IMR-90 (cell line): ENCODE results near the gene DDX21. TPM values are rescaled to one million over a fixed set of nuclear protein-coding genes. Genes with fewer than 3 reads are reported as not detected.

Experiments used
- ATAC-seq: fragments of 200-7000 bp; cut with Tn5 transposase; 2 replicates; pipeline ENCODE4 v1.9.1; 2020; ENCODE audit warnings: low read depth, mild to moderate bottlenecking, moderate library complexity
- Bru-seq: library from RNA; stranded (reverse); fragments of 400-500 nt; gene quantifications from one replicate; lab custom pipeline; 2021; lab: Mats Ljungman, UMichigan
- BruChase-seq, 2 experiments: library from RNA; stranded (reverse); fragments of 400-500 nt; gene quantifications; one replicate each; lab custom pipeline; 2021; lab: Mats Ljungman, UMichigan
- BruUV-seq: library from RNA; stranded (reverse); fragments of 400-500 nt; replicated peaks from 2 replicates; lab custom pipeline; 2021; lab: Mats Ljungman, UMichigan
- CTCF ChIA-PET: fragments of 300-600 bp; formaldehyde crosslinking; extraction: SDS; loops from one replicate; lab custom pipeline; 2021; ENCODE audit warnings: antibody characterized with exemption; lab: Yijun Ruan, JAX
- POLR2A ChIA-PET: fragments of 300-600 bp; sonication (Branson Sonifier 250); formaldehyde crosslinking; loops from one replicate; lab custom pipeline; 2022; ENCODE audit warnings: antibody characterized with exemption; ENCODE audit not compliant: unreplicated experiment; lab: Charles Lee
- DNase-seq: peaks from one replicate; pipeline ENCODE4 v3.0.0; 2013
- H2AFZ ChIP-seq: replicated peaks from 2 replicates; pipeline ENCODE3; 2013; ENCODE audit warnings: low read length, mild to moderate bottlenecking; ENCODE audit not compliant: poor library complexity
- H2AK5ac ChIP-seq: 2 replicates; pipeline ENCODE4 v1.6.1; 2013; ENCODE audit warnings: low read depth, low read length, inconsistent platforms
- H2AK9ac ChIP-seq: replicated peaks from 2 replicates; pipeline ENCODE3; 2013; ENCODE audit warnings: mild to moderate bottlenecking, low read depth, low read length, moderate library complexity; ENCODE audit not compliant: poor library complexity
- H2BK120ac ChIP-seq: 2 replicates; pipeline ENCODE4 v1.6.1; 2013; ENCODE audit warnings: low read depth, low read length, inconsistent platforms
- H2BK15ac ChIP-seq: 3 replicates; pipeline ENCODE4 v1.6.1; 2013; ENCODE audit warnings: low read depth, low read length, inconsistent platforms
- H2BK20ac ChIP-seq: 2 replicates; pipeline ENCODE4 v1.6.1; 2013; ENCODE audit warnings: low read depth, mild to moderate bottlenecking, inconsistent platforms, low read length, moderate library complexity
- H2BK5ac ChIP-seq: 2 replicates; pipeline ENCODE4 v1.6.1; 2013; ENCODE audit warnings: mild to moderate bottlenecking, low read depth, low read length, inconsistent platforms; ENCODE audit not compliant: poor library complexity, severe bottlenecking
- H3K14ac ChIP-seq: replicated peaks from 2 replicates; pipeline ENCODE4 v1.6.1; 2013; ENCODE audit warnings: low read depth, low read length, inconsistent platforms
- H3K18ac ChIP-seq: 2 replicates; pipeline ENCODE4 v1.6.1; 2013; ENCODE audit warnings: low read depth, low read length, control low read depth
- H3K23ac ChIP-seq: 2 replicates; pipeline ENCODE4 v1.6.1; 2013; ENCODE audit warnings: low read depth, low read length, inconsistent platforms
- H3K27ac ChIP-seq: 2 replicates; pipeline ENCODE4 v1.5.1; 2013; ENCODE audit warnings: mild to moderate bottlenecking, control low read depth, low read length; ENCODE audit not compliant: insufficient read depth
- H3K27me3 ChIP-seq: 2 replicates; pipeline ENCODE4 v1.6.1; 2013; ENCODE audit warnings: low read length; ENCODE audit not compliant: control insufficient read depth, insufficient read depth
- H3K36me3 ChIP-seq: 2 replicates; pipeline ENCODE4 v1.6.1; 2013; ENCODE audit warnings: low read length, mixed read lengths; ENCODE audit not compliant: control insufficient read depth, insufficient read depth
- H3K4ac ChIP-seq: 2 replicates; pipeline ENCODE4 v1.6.1; 2013; ENCODE audit warnings: low read depth, low read length, inconsistent platforms
- H3K4me1 ChIP-seq: 2 replicates; pipeline ENCODE4 v1.6.1; 2013; ENCODE audit warnings: low read length, mixed read lengths; ENCODE audit not compliant: control insufficient read depth, insufficient read depth
- H3K4me2 ChIP-seq: 2 replicates; pipeline ENCODE4 v1.6.1; 2013; ENCODE audit warnings: low read depth, mild to moderate bottlenecking, control low read depth, low read length, moderate library complexity
- H3K4me3 ChIP-seq: 2 replicates; pipeline ENCODE4 v1.5.1; 2013; ENCODE audit warnings: low read depth, mild to moderate bottlenecking, control low read depth, low read length, moderate library complexity; ENCODE audit not compliant: insufficient read depth
- H3K56ac ChIP-seq: 2 replicates; pipeline ENCODE4 v1.6.1; 2013; ENCODE audit warnings: low read length, inconsistent platforms; ENCODE audit not compliant: insufficient read depth; ENCODE audit errors: extremely low read depth
- H3K79me1 ChIP-seq, 2 experiments: 2 replicates each; pipeline ENCODE4 v1.6.1; 2013; ENCODE audit warnings: low read length in 2 of 2, inconsistent platforms in 1 of 2, low read depth in 1 of 2
- H3K9ac ChIP-seq: 2 replicates; pipeline ENCODE4 v1.6.1; 2013; ENCODE audit warnings: low read depth, low read length, control low read depth
- H3K9me1 ChIP-seq: 2 replicates; pipeline ENCODE4 v1.6.1; 2013; ENCODE audit warnings: low read length, inconsistent platforms; ENCODE audit not compliant: insufficient read depth
- H3K9me3 ChIP-seq: 2 replicates; pipeline ENCODE4 v1.6.1; 2013; ENCODE audit warnings: low read length; ENCODE audit not compliant: control insufficient read depth, insufficient read depth
- H4K20me1 ChIP-seq: 2 replicates; pipeline ENCODE4 v1.6.1; 2013; ENCODE audit warnings: low read length, inconsistent platforms; ENCODE audit not compliant: insufficient read depth
- H4K5ac ChIP-seq: 2 replicates; pipeline ENCODE4 v1.6.1; 2013; ENCODE audit warnings: mild to moderate bottlenecking, low read depth, low read length, control low read depth
- H4K8ac ChIP-seq, 2 experiments: 2 replicates each; pipeline ENCODE4 v1.6.1; 2013; ENCODE audit warnings: low read depth in 2 of 2, low read length in 2 of 2, control low read depth in 1 of 2, inconsistent platforms in 1 of 2
- H4K91ac ChIP-seq: 2 replicates; pipeline ENCODE4 v1.6.1; 2013; ENCODE audit warnings: low read depth, low read length, inconsistent platforms; ENCODE audit not compliant: insufficient read depth
- BHLHE40 ChIP-seq: fragments of 150-350 bp; IDR thresholded peaks from 2 replicates; pipeline ENCODE4 v1.6.1; 2016; ENCODE audit warnings: mild to moderate bottlenecking, low read depth, low read length
- CEBPB ChIP-seq: IDR thresholded peaks from 2 replicates; pipeline ENCODE4 v1.6.1; 2012; ENCODE audit warnings: low read depth, low read length, improper control_type of control experiment
- CHD1 ChIP-seq: IDR thresholded peaks from 2 replicates; pipeline ENCODE4 v1.6.1; 2012; ENCODE audit warnings: low read depth, low read length, improper control_type of control experiment
- CTCF ChIP-seq: conservative IDR thresholded peaks from 2 replicates; pipeline ENCODE4 v1.5.1; 2012; ENCODE audit warnings: mild to moderate bottlenecking, low read depth, low read length, improper control_type of control experiment
- FOS ChIP-seq: fragments of 150-350 bp; IDR thresholded peaks from 2 replicates; pipeline ENCODE4 v1.6.1; 2016; ENCODE audit warnings: low read depth, low read length
- MAFK ChIP-seq: IDR thresholded peaks from 2 replicates; pipeline ENCODE4 v1.6.1; 2012; ENCODE audit warnings: low read depth, low read length, improper control_type of control experiment
- MAZ ChIP-seq: IDR thresholded peaks from 2 replicates; pipeline ENCODE4 v1.6.1; 2012; ENCODE audit warnings: low read depth, mild to moderate bottlenecking, low read length, improper control_type of control experiment, moderate library complexity, borderline replicate concordance
- MXI1 ChIP-seq: IDR thresholded peaks from 2 replicates; pipeline ENCODE4 v1.6.1; 2012; ENCODE audit warnings: low read depth, mild to moderate bottlenecking, low read length, moderate library complexity, borderline replicate concordance
- NFE2L2 ChIP-seq: fragments of 150-350 bp; IDR thresholded peaks from 2 replicates; pipeline ENCODE4 v1.6.1; 2016; ENCODE audit warnings: low read depth, mild to moderate bottlenecking, low read length
- POLR2A ChIP-seq: IDR thresholded peaks from 2 replicates; pipeline ENCODE4 v1.6.1; 2012; ENCODE audit warnings: mild to moderate bottlenecking, low read depth, low read length
- RCOR1 ChIP-seq: IDR thresholded peaks from 2 replicates; pipeline ENCODE4 v1.6.1; 2012; ENCODE audit warnings: mild to moderate bottlenecking, low read length, improper control_type of control experiment; ENCODE audit not compliant: insufficient replicate concordance
- RFX5 ChIP-seq: IDR thresholded peaks from 2 replicates; pipeline ENCODE4 v1.8.0; 2012; ENCODE audit warnings: low read depth, mild to moderate bottlenecking, low read length, moderate library complexity
- SMC3 ChIP-seq: fragments of 150-350 bp; IDR thresholded peaks from 2 replicates; pipeline ENCODE4 v1.6.1; 2016; ENCODE audit warnings: low read depth, mild to moderate bottlenecking, antibody characterized with exemption, low read length, moderate library complexity
- USF2 ChIP-seq: fragments of 150-350 bp; IDR thresholded peaks from 2 replicates; pipeline ENCODE4 v1.6.1; 2017; ENCODE audit warnings: mild to moderate bottlenecking, antibody characterized with exemption, low read length, low read depth
- WGBS, 2 experiments: methylation state at CpG; one replicate each; pipeline versions ENCODE4 v1.1.5 to v1.1.7; 2013; ENCODE audit warnings: missing lambda C conversion rate in 2 of 2; ENCODE audit not compliant: insufficient read length in 1 of 2; ENCODE audit errors: extremely low coverage in 2 of 2; 5-methylcytosine and 5-hydroxymethylcytosine counted together
- dilution Hi-C: fragments of 300-500 bp; cut with HindIII; formaldehyde crosslinking; loops from one replicate; pipeline ENCODE4 v1.14.3; 2018; ENCODE audit warnings: low sequenced_read_pairs; ENCODE audit not compliant: unreplicated experiment
- in situ Hi-C: fragments of 300-500 bp; cut with MboI; formaldehyde crosslinking; loops from 3 replicates; pipeline ENCODE4 v1.14.3; 2019; ENCODE audit warnings: low sequenced_read_pairs, inconsistent platforms, mixed read lengths
- intact Hi-C: fragments of 100-400 bp; cut with micrococcal nuclease; formaldehyde crosslinking; loops from 2 replicates; pipeline ENCODE4 v1.10.0; 2022
- long read RNA-seq: library from polyadenylated mRNA; unstranded; transcript quantifications from one replicate; pipeline ENCODE4 v2.0.0, GENCODE V29; 2021; ENCODE audit not compliant: unreplicated experiment
- polyA plus RNA-seq, 3 experiments: library from polyadenylated mRNA; depleted of rRNA; stranded (reverse); fragments of >200 nt; gene quantifications; 2 replicates each; pipeline ENCODE4 v1.2.3, GENCODE V29; 2012; ENCODE audit warnings: low replicate concordance in 1 of 3
- total RNA-seq: library from RNA; depleted of rRNA; stranded (reverse); fragments of >200 nt; gene quantifications from 2 replicates; pipeline ENCODE4 v1.2.3, GENCODE V29; 2012; rRNA removed

Gene DDX21
- total RNA-seq (73.7 and 109 TPM in 2 replicates), polyA plus RNA-seq (2012; rRNA removed) (33.9 and 43.2 TPM in 2 replicates), Bru-seq, nascent RNA (percentile 94 among the genes with signal in this experiment), BruChase-seq, experiment 1, labeled RNA remaining after a 6-hour chase (percentile 95 among the genes with signal in this experiment), BruChase-seq, experiment 2, labeled RNA remaining after a 2-hour chase (percentile 97 among the genes with signal in this experiment)
- 4.3 and 8.3 TPM in 2 replicates for polyA plus RNA-seq (2012; cell fraction: cytosol; rRNA removed)
- 2.5 and 21.2 TPM in 2 replicates for polyA plus RNA-seq (2012; cell fraction: nucleus; rRNA removed; ENCODE audit: low replicate concordance)
- long read RNA-seq, full-length matches to known transcripts, result 27 of 63 reads
- long read RNA-seq, partial matches to known transcripts, result 20 of 63 reads
- long read RNA-seq, other reads (novel, unspliced or antisense), result 16 of 63 reads

GRCh38 chr10:68955832-68956532 lies at the start of gene DDX21:
Gene DDX21 (plus strand): TSS chr10:68956170. CDS start chr10:68956226, 56 bp downstream.
- peaks cover 0 to 30% of the 10 kb centered on the region in 2 experiments; a peak in 3 of 4 replicates for H3K79me1 ChIP-seq
- peak within 1 kb of the TSS; percentile 83 for H3K4me2 ChIP-seq
- H2BK5ac ChIP-seq, result peak within 1 kb of the TSS; percentile 70
- ATAC-seq (peak; percentile 92), DNase-seq (peak; percentile 93)
- H2BK20ac ChIP-seq, result no peak within 1 kb of the TSS
- dilution Hi-C loops, result no loop called here
- intact Hi-C loops, result no loop called here
- in situ Hi-C loops, result no loop called here
- H4K91ac ChIP-seq, result peak within 1 kb of the TSS; percentile 79
- H4K20me1 ChIP-seq, result peaks cover 39% of the 10 kb centered on the region
- H2AFZ ChIP-seq, result peak within 1 kb of the TSS; percentile 97
- BruUV-seq, result no TSS peak
- H2BK15ac ChIP-seq, result no peak within 1 kb of the TSS
- no peak within 1 kb of the TSS for H2BK120ac ChIP-seq
- no peak within 1 kb of the TSS for H3K18ac ChIP-seq
- peaks cover 4% of the 10 kb centered on the region; the same call in 1 of the 2 replicates for H3K36me3 ChIP-seq
- peaks cover 3% of the 10 kb centered on the region for H3K4me1 ChIP-seq
- 1% methylated on average over 41 of the region's 53 CpGs; no CpG with 5 or more reads in 1 of the 2 experiments for WGBS, 2 experiments
- ChIA-PET POLR2A (no interaction called here), CTCF (interaction anchor here (0.6 to 1.3 kb wide), 4 partner anchors 22 to 148 kb away, joined by 3 to 5 read pairs (median 4); no protein-coding TSS in a partner anchor)
- peak within 1 kb of the TSS; percentile 91 for H2AK5ac ChIP-seq
- H2AK9ac ChIP-seq, result peak within 1 kb of the TSS; percentile 88
- H3K4ac ChIP-seq, result peak within 1 kb of the TSS; percentile 86
- peak within 1 kb of the TSS; percentile 66 for H3K27ac ChIP-seq
- peak within 1 kb of the TSS; percentile 85 for H3K14ac ChIP-seq
- peak within 1 kb of the TSS; percentile 76 for H4K5ac ChIP-seq
- H3K4me3 ChIP-seq, result peak within 1 kb of the TSS; percentile 68
- H3K9me3 ChIP-seq, result no peaks in the 10 kb centered on the region
- peak within 1 kb of the TSS; percentile 52 to 97 for H4K8ac ChIP-seq
- no peaks in the 10 kb centered on the region for H3K27me3 ChIP-seq
- H3K56ac ChIP-seq, result peak within 1 kb of the TSS; percentile 72
- H3K9me1 ChIP-seq, result no peaks in the 10 kb centered on the region
- H3K23ac ChIP-seq, result peak within 1 kb of the TSS; percentile 55
- peak within 1 kb of the TSS; percentile 73 for H3K9ac ChIP-seq
- TF ChIP-seq USF2 (no peak), POLR2A (peak; percentile 94), MAZ (peak; percentile 52; the same call in 1 of the 2 replicates), RFX5 (no peak), SMC3 (peak; percentile 22; the same call in 1 of the 2 replicates), NFE2L2 (no peak), RCOR1 (no peak), MXI1 (peak; percentile 97), FOS (no peak), CEBPB (no peak), CTCF (peak; percentile 57), CHD1 (no peak; the same call in 1 of the 2 replicates), BHLHE40 (no peak), MAFK (no peak)
